HCT116 (cell line): ENCODE measurements around the gene SLC17A1. TPM values are rescaled to one million over a fixed set of nuclear protein-coding genes. Genes with fewer than 3 reads are reported as not detected.

ENCODE experiments used
- ATAC-seq: fragments of 200-7000 bp; cut with Tn5 transposase; 2 replicates; pipeline ENCODE4 v1.9.1; 2020; ENCODE audit warnings: mild to moderate bottlenecking, moderate library complexity
- BruUV-seq: library from RNA; stranded (reverse); fragments of 400-500 nt; replicated peaks from 2 replicates; lab custom pipeline; 2021; lab: Mats Ljungman, UMichigan
- CTCF ChIA-PET: fragments of 300-600 bp; sonication (Branson Sonifier 250); formaldehyde crosslinking; loops from one replicate; lab custom pipeline; 2021; ENCODE audit warnings: antibody characterized with exemption; lab: Charles Lee
- POLR2A ChIA-PET: fragments of 300-600, 350-600 bp; sonication (Branson Sonifier 250); formaldehyde crosslinking; loops from one replicate; lab custom pipeline; 2021; ENCODE audit warnings: antibody characterized with exemption; lab: Charles Lee
- RAD21 ChIA-PET, 2 experiments: fragments of 300-600 bp; sonication (Branson Sonifier 250); formaldehyde crosslinking; loops; one replicate each; lab custom pipeline; 2023; ENCODE audit warnings: low total read pairs in 2 of 2; ENCODE audit not compliant: uncharacterized antibody in 2 of 2, unreplicated experiment in 2 of 2, low non-redundant PET in 1 of 2; lab: Charles Lee
- DNase-seq: peaks from one replicate; pipeline ENCODE4 v3.0.0-alpha.2; 2010; ENCODE audit warnings: low read depth, low spot score
- H2AFZ ChIP-seq: fragments of 200-600 bp; shearing (Covaris generic), sonication (generic); 2 replicates; pipeline ENCODE4 v1.6.1; 2017; ENCODE audit warnings: low read depth, mixed run types, mixed read lengths, antibody characterized with exemption, low read length; ENCODE audit not compliant: poor library complexity, severe bottlenecking
- H3K27ac ChIP-seq: 2 replicates; pipeline ENCODE4 v1.5.1; 2012; ENCODE audit warnings: low read depth, low read length
- H3K27me3 ChIP-seq: fragments of 200-600 bp; sonication (generic); 2 replicates; pipeline ENCODE4 v1.6.1; 2016; ENCODE audit warnings: mixed run types, low read length, mixed read lengths; ENCODE audit not compliant: insufficient read depth
- H3K36me3 ChIP-seq, 2 experiments: fragments of 200-500 bp in 1 of 2; fragments of 200-600 bp in 1 of 2; sonication (Bioruptor generic) in 1 of 2; sonication (generic) in 1 of 2; 2 replicates each; pipeline versions ENCODE4 v1.5.1 to v1.6.1; 2014 to 2016; ENCODE audit warnings: low read length in 2 of 2, inconsistent platforms in 1 of 2, mixed read lengths in 1 of 2, mixed run types in 1 of 2; ENCODE audit not compliant: insufficient read depth in 2 of 2, control insufficient read depth in 1 of 2
- H3K4me1 ChIP-seq, 2 experiments: fragments of 200-600 bp in 1 of 2; sonication (generic) in 1 of 2; 2 replicates each; pipeline versions ENCODE4 v1.5.1 to v1.6.1; 2012 to 2017; ENCODE audit warnings: low read length in 2 of 2, inconsistent platforms in 1 of 2, mild to moderate bottlenecking in 1 of 2, mixed read lengths in 1 of 2, mixed run types in 1 of 2, moderate library complexity in 1 of 2; ENCODE audit not compliant: insufficient read depth in 2 of 2, control insufficient read depth in 1 of 2
- H3K4me2 ChIP-seq: fragments of 200-600 bp; sonication (generic); 2 replicates; pipeline ENCODE4 v1.6.1; 2017; ENCODE audit warnings: mixed run types, low read length, mixed read lengths
- H3K4me3 ChIP-seq, 2 experiments: fragments of 200-600 bp in 1 of 2; sonication (generic) in 1 of 2; replicated peaks in 1 of 2; 2 replicates each; pipeline ENCODE4 v1.5.1; 2011 to 2016; ENCODE audit warnings: low read length in 2 of 2, control low read depth in 1 of 2, low read depth in 1 of 2, mild to moderate bottlenecking in 1 of 2, mixed read lengths in 1 of 2, mixed run types in 1 of 2
- H3K79me2 ChIP-seq: fragments of 200-600 bp; sonication (generic); 2 replicates; pipeline ENCODE4 v1.6.1; 2017; ENCODE audit warnings: mild to moderate bottlenecking, mixed run types, low read length, moderate library complexity, mixed read lengths; ENCODE audit not compliant: insufficient read depth
- H3K9ac ChIP-seq: fragments of 200-600 bp; sonication (generic); 2 replicates; pipeline ENCODE4 v1.6.1; 2016; ENCODE audit warnings: low read length, mixed read lengths
- H3K9me2 ChIP-seq: fragments of 200-600 bp; sonication (generic), shearing (Covaris generic); 2 replicates; pipeline ENCODE4 v1.6.1; 2017; ENCODE audit warnings: mixed run types, mild to moderate bottlenecking, moderate library complexity; ENCODE audit not compliant: insufficient read depth
- H3K9me3 ChIP-seq, 2 experiments: fragments of 200-500 bp in 1 of 2; fragments of 200-600 bp in 1 of 2; sonication (Bioruptor generic) in 1 of 2; sonication (generic) in 1 of 2; 2 replicates each; pipeline ENCODE4 v1.6.1; 2014 to 2017; ENCODE audit warnings: low read length in 2 of 2, mixed read lengths in 2 of 2, inconsistent platforms in 1 of 2, low read depth in 1 of 2, mild to moderate bottlenecking in 1 of 2, mixed run types in 1 of 2, moderate library complexity in 1 of 2; ENCODE audit not compliant: control insufficient read depth in 1 of 2, insufficient read depth in 1 of 2
- H4K20me1 ChIP-seq: fragments of 200-600 bp; sonication (generic), shearing (Covaris generic); 2 replicates; pipeline ENCODE4 v1.6.1; 2017; ENCODE audit warnings: mixed run types, mild to moderate bottlenecking, moderate library complexity; ENCODE audit not compliant: insufficient read depth
- ATF3 ChIP-seq: IDR thresholded peaks from 2 replicates; pipeline ENCODE4 v1.6.1; 2012
- CEBPB ChIP-seq: IDR thresholded peaks from 2 replicates; pipeline ENCODE4 v1.6.1; 2012; ENCODE audit warnings: low read depth
- CTCF ChIP-seq, 3 experiments: fragments of 200-600 bp in 1 of 3; sonication (generic) in 1 of 3; IDR thresholded peaks in 2 of 3; conservative IDR thresholded peaks in 1 of 3; 2 replicates each; pipeline ENCODE4 v1.5.1; 2012 to 2017; ENCODE audit warnings: low read depth in 2 of 3, low read length in 2 of 3, antibody characterized with exemption in 1 of 3, borderline replicate concordance in 1 of 3, control low read depth in 1 of 3, mild to moderate bottlenecking in 1 of 3, mixed read lengths in 1 of 3, mixed run types in 1 of 3, moderate library complexity in 1 of 3; ENCODE audit not compliant: insufficient read depth in 1 of 3
- ELF1 ChIP-seq: IDR thresholded peaks from 2 replicates; pipeline ENCODE4 v1.6.1; 2012; ENCODE audit warnings: low read depth, borderline replicate concordance
- EZH2 ChIP-seq: fragments of 200-600 bp; sonication (generic); IDR thresholded peaks from 2 replicates; pipeline ENCODE4 v1.6.1; 2017; ENCODE audit warnings: antibody characterized with exemption, mixed run types
- EZH2phosphoT487 ChIP-seq: fragments of 200-600 bp; IDR thresholded peaks from 2 replicates; pipeline ENCODE4 v1.6.1; 2018; ENCODE audit warnings: antibody characterized with exemption, borderline replicate concordance
- FOSL1 ChIP-seq: IDR thresholded peaks from 2 replicates; pipeline ENCODE4 v1.6.1; 2012; ENCODE audit warnings: low read depth
- MAX ChIP-seq: IDR thresholded peaks from 2 replicates; pipeline ENCODE4 v1.6.1; 2012
- POLR2A ChIP-seq: IDR thresholded peaks from 2 replicates; pipeline ENCODE4 v1.7.0; 2011; ENCODE audit warnings: borderline replicate concordance; ENCODE audit not compliant: insufficient read depth, insufficient read length; ENCODE audit errors: extremely low read depth
- POLR2AphosphoS5 ChIP-seq: IDR thresholded peaks from 2 replicates; pipeline ENCODE4 v1.6.1; 2011; ENCODE audit warnings: mild to moderate bottlenecking, low read depth, low read length, moderate library complexity
- RAD21 ChIP-seq: IDR thresholded peaks from 2 replicates; pipeline ENCODE4 v1.6.1; 2012; ENCODE audit warnings: low read depth, mild to moderate bottlenecking
- REST ChIP-seq: IDR thresholded peaks from 2 replicates; pipeline ENCODE4 v1.6.1; 2012; ENCODE audit warnings: low read depth
- SIN3A ChIP-seq: IDR thresholded peaks from 2 replicates; pipeline ENCODE4 v1.6.1; 2012; ENCODE audit warnings: low read depth
- SP1 ChIP-seq: IDR thresholded peaks from 2 replicates; pipeline ENCODE4 v1.6.1; 2012; ENCODE audit warnings: low read depth
- SRF ChIP-seq: IDR thresholded peaks from 2 replicates; pipeline ENCODE4 v1.6.1; 2012; ENCODE audit warnings: low read depth
- YY1 ChIP-seq: IDR thresholded peaks from 2 replicates; pipeline ENCODE4 v1.6.1; 2011; ENCODE audit warnings: low read length, low read depth, moderate library complexity, mild to moderate bottlenecking; ENCODE audit not compliant: insufficient replicate concordance; ENCODE audit errors: extremely low read depth
- ZBTB33 ChIP-seq: IDR thresholded peaks from 2 replicates; pipeline ENCODE4 v1.6.1; 2011; ENCODE audit warnings: mild to moderate bottlenecking, low read length, moderate library complexity; ENCODE audit not compliant: insufficient replicate concordance; ENCODE audit errors: extremely low read depth
- ZFX ChIP-seq: fragments of 450-650 bp; IDR thresholded peaks from 2 replicates; pipeline ENCODE4 v1.6.1; 2017
- ZNF274 ChIP-seq: fragments of 200-500 bp; sonication (Bioruptor generic); IDR thresholded peaks from 2 replicates; pipeline ENCODE4 v1.6.1; 2014; ENCODE audit warnings: mild to moderate bottlenecking, low read depth, low read length, inconsistent platforms
- intact Hi-C: fragments of 100-400 bp; cut with micrococcal nuclease; formaldehyde crosslinking; loops from 2 replicates; pipeline ENCODE4 v1.10.0; 2022
- total RNA-seq: library from RNA; stranded (reverse); gene quantifications from one replicate; pipeline ENCODE4 v1.2.1, GENCODE V29; 2021; ENCODE audit not compliant: unreplicated experiment

The SLC17A1 gene
- total RNA-seq, 1 experiment from 2014 or later, result not detected

- ATAC-seq, result no peak
- Histone ChIP-seq H2AFZ (no peak overlapping the region), H3K79me2 (no peaks in the 10 kb centered on the region), H3K27ac (no peak overlapping the region), H3K4me1 (no peaks in the 10 kb centered on the region), H3K9ac (no peak overlapping the region), H3K9me3 (no peaks in the 10 kb centered on the region), H3K4me2 (no peak overlapping the region), H3K36me3 (no peaks in the 10 kb centered on the region), H3K27me3 (no peaks in the 10 kb centered on the region), H3K9me2 (no peaks in the 10 kb centered on the region), H3K4me3 (no peak overlapping the region), H4K20me1 (no peaks in the 10 kb centered on the region)
- RAD21 ChIA-PET, result no interaction called here
- TF ChIP-seq EZH2, result no peak
- no peak for TF ChIP-seq MAX
- TF ChIP-seq ZNF274, result no peak
- no peak for TF ChIP-seq POLR2A
- TF ChIP-seq YY1, result no peak
- no peak for TF ChIP-seq ELF1
- TF ChIP-seq ZBTB33, result no peak
- TF ChIP-seq RAD21, result no peak
- no peak for TF ChIP-seq FOSL1
- no peak for TF ChIP-seq SRF
- no peak for TF ChIP-seq SP1
- TF ChIP-seq POLR2AphosphoS5, result no peak
- no peak for TF ChIP-seq REST
- TF ChIP-seq CTCF (IDR thresholded peaks at IDR 0.05 in 2 of 3, conservative IDR thresholded peaks at IDR 0.05 in 1 of 3; ENCODE audit: borderline replicate concordance in 1 of 3, insufficient read depth in 1 of 3, low read depth in 2 of 3, low read length in 2 of 3), result no peak
- no peak for TF ChIP-seq ZFX
- no peak for TF ChIP-seq SIN3A
- TF ChIP-seq EZH2phosphoT487, result no peak
- TF ChIP-seq ATF3, result no peak
- TF ChIP-seq CEBPB, result no peak
- intact Hi-C loops, result no loop called here
- BruUV-seq, result no TSS peak
- CTCF ChIA-PET, result no interaction called here
- DNase-seq, result no peak
- POLR2A ChIA-PET, result no interaction called here
Observed at GRCh38 chr6:25815194-25815593, 16.7 kb downstream of the SLC17A1 start.
